ENCODE measurements around the gene FURIN.
"Not testable (repeated sequence)": the region's sequence is repeated elsewhere in the genome, so short reads cannot be mapped to it uniquely, and the experiment has no call there.

FURIN gene

GRCh38 chr15:90883976-90884718, 15.8 kb downstream of the FURIN start, which contains the start of gene FES:
Gene FES, plus strand, starts transcription at chr15:90884504. Its CDS starts 542 bp downstream, at chr15:90885046.
- peak; percentile 56 for DNase-seq

DNA sequence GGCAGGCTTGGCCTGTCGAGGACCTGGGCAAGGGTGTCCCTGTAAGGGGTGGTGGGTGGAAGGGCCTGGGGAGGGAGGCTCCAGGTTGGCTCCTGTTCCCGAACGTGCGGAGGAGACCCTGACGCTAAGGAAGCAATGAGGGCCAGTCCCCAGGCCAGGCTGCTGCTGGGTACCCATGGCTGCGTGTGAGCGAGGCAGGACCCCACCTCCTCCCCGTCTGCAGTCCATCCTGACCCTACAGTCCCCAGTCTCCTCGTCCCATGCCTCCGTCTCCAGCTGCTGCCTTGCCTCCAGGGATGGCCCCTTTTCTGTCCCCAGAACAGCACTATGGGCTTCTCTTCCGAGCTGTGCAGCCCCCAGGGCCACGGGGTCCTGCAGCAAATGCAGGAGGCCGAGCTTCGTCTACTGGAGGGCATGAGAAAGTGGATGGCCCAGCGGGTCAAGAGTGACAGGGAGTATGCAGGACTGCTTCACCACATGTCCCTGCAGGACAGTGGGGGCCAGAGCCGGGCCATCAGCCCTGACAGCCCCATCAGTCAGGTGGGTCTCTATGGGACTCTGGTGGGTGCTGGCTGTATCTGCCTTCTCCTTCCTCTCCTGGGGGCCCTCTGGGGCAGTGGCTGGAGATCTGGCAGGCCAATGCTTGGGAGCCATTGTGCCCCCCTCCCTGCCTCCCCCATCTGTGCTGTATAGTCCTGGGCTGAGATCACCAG, 16.5 kb downstream of the FURIN start:
- DNase-seq: no peak

- peak; percentile 84 for DNase-seq
These were observed 17.3 kb downstream of the FURIN start for GRCh38 chr15:90885432-90886290.

DNA sequence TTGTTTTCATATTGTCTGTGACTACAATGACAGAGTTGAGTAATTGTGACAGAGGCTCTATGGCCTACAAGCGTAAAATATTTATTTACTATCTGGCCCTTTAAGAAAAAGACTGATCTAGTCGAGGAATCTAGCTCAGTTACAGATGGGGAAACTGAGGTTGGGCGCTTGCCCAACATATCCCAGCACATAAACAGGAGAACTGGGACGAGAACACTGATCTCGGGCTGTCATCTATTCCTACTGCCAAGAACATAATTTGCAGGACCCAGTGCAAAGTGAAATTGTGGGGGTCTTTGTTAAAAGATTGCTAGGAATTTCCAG, 17.9 kb downstream of the FURIN start:
- DNase-seq: no peak

GRCh38 chr15:90887037-90887481, 18.7 kb downstream of the FURIN start:
- no peak for DNase-seq

GRCh38 chr15:90889313-90889730, 20.9 kb downstream of the FURIN start:
- no peak for DNase-seq

DNA sequence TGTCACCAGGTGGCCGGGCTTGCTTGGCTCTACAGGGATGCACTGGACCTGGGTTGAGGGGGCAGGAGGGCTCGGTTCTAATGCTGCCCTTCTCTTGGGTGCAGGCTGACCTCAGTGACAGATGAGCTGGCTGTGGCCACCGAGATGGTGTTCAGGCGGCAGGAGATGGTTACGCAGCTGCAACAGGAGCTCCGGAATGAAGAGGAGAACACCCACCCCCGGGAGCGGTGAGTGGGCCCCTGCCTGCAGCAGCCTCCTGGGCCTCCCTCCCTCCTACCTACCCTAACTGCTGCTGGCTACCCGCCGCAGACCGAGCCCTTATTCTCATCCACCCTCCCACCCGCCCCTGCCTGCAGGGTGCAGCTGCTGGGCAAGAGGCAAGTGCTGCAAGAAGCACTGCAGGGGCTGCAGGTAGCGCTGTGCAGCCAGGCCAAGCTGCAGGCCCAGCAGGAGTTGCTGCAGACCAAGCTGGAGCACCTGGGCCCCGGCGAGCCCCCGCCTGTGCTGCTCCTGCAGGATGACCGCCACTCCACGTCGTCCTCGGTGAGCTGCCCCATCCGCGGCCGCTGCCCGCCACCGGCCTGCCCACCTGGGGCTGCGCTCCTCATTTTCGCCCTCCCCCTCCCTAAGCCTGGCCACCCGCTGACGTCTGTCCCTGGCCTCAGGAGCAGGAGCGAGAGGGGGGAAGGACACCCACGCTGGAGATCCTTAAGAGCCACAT, 21.5 kb downstream of the FURIN start:
- DNase-seq: no peak

- DNase-seq: no peak
These were observed 22.5 kb downstream of the FURIN start for GRCh38 chr15:90890839-90891238.

DNA sequence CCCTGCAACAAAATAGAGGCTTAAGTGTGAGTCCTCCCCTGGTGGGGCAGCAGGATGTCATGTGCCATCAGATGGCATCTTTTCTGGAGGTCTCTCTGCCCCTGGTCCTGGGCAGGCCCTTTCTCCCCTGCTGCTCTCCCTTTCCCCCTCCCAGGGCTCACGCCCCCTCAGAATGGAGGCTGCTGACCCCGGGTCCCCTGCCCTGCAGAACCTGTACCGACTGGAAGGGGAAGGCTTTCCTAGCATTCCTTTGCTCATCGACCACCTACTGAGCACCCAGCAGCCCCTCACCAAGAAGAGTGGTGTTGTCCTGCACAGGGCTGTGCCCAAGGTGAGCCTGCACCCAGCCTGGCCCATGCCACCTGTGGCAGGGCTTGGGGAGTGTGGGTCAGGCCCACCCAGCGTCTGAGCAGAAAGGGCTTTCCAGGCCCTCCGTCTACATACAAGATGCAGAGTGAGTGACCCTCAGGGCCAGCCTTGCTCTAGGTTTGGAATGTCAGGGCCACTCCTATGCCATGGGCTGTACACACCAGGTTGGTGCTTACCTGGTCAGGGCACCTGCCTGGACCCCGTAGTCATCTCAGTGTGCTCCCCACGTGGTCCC, 23.1 kb downstream of the FURIN start:
- no peak for DNase-seq

- DNase-seq: no peak
These were observed 23.6 kb downstream of the FURIN start for GRCh38 chr15:90892023-90892422.

DNA sequence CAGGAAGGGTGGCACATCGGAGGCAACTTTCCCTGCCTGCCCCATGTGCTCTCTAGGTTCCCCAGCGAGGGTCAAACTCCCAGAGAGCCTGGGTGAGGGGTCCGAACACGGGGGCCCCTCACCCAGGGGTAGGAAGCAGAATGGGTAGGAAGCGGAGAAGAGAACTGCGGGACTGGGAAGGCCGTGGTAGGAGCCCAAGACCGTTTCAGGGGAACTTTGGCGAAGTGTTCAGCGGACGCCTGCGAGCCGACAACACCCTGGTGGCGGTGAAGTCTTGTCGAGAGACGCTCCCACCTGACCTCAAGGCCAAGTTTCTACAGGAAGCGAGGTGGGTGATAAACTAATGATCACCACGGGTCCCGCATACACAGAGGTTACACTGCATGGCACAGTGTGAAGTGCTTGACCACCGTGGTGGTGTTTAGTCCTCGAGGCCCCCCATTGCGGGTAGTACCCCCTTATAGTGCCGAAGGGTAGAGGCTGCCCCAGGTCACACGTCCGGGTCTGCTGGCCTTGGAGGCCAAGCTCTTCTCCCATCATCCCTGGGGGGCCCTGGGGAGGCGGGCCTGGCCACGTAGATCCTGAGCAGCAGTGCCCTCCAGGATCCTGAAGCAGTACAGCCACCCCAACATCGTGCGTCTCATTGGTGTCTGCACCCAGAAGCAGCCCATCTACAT, 24.2 kb downstream of the FURIN start:
- no peak for DNase-seq

DNA sequence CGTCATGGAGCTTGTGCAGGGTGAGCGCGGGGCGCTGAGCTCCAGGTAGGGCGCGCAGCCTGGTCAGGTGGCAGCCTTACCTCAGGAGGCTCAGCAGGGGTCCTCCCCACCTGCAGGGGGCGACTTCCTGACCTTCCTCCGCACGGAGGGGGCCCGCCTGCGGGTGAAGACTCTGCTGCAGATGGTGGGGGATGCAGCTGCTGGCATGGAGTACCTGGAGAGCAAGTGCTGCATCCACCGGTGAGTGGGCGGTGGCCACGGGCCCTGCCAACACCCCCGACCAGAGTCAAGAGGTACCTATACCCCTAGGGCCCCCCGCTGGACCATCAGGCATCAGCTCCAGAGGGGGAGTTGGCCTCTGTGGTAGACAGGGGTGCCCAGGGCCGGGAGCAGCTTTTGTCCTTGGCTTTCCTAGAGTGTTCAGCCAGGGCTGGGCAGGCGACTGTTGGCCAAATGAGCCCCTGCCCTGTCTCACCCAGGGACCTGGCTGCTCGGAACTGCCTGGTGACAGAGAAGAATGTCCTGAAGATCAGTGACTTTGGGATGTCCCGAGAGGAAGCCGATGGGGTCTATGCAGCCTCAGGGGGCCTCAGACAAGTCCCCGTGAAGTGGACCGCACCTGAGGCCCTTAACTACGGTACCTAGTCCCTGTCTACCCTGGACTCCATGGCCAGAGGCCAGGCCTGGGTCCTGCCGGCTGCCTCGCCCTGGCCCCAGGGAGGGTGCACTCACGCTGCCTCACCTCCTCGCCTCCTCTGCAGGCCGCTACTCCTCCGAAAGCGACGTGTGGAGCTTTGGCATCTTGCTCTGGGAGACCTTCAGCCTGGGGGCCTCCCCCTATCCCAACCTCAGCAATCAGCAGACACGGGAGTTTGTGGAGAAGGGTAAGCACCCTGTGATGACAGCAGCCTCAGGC, 25.0 kb downstream of the FURIN start:
- peak; percentile 72 for DNase-seq

GRCh38 chr15:90895571-90896117, 27.3 kb downstream of the FURIN start:
- DNase-seq: peak; percentile 31

DNA sequence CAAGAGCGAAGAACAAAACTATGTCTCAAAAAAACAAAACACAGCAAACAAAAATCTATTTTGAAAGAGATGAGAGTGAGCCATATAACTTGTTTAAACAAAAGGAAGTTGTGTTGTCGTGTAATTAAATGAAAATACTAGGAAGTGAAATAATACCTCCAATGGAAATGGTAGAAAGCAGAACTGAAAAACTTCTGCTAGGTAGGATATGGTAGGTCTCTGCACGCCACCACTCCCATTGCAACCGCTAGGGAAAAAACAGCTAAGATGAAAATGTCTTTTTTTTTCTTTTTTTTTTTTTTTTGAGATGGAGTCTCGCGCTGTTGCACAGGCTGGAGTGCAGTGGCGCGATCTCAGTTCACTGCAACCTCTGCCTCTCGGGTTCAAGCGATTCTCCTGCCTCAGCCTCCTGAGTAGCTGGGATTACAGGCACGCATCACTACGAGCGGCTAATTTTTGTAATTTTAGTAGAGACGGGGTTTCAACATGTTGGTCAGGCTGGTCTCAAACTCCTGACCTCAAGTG, 28.8 kb downstream of the FURIN start:
- DNase-seq: not testable (repeated sequence)

DNA sequence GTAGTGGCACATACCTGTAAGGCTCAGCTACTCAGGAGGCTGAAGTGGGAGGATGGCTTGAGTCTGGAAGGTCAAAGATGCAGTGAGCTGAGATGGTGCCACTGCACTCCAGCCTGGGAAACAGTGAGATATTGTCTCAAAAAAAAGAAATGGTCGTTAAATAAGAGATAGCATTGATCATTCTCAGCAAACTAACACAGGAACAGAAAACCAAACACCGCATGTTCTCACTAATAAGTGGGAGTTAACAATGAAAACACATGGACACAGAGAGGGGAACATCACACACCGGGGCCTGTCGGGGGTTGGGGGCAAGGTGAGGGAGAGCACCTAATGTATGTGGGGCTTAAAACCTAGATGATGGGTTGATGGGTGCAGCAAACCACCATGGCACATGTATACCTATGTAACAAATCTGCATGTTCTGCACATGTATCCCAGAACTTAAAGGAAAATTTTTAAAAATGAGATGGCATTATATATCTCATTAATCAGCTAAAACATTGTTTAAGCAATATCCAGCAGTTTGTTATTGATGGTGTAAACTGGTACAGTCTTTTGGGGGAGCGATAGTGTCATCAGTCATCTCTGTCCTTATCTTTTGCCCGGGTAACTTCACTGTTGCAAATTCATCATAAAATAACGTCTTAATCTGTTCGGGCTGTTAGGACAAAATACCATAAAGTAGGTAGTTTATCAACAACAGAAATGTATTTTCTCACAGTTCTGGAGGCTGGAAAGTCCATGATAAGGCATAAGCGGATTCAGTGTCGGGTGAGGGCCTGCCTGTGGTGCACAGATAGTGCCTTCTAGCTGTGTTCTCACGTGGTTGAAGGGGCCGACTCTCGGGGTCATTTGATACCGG, 33.0 kb downstream of the FURIN start:
- DNase-seq: peak; percentile 98

DNA sequence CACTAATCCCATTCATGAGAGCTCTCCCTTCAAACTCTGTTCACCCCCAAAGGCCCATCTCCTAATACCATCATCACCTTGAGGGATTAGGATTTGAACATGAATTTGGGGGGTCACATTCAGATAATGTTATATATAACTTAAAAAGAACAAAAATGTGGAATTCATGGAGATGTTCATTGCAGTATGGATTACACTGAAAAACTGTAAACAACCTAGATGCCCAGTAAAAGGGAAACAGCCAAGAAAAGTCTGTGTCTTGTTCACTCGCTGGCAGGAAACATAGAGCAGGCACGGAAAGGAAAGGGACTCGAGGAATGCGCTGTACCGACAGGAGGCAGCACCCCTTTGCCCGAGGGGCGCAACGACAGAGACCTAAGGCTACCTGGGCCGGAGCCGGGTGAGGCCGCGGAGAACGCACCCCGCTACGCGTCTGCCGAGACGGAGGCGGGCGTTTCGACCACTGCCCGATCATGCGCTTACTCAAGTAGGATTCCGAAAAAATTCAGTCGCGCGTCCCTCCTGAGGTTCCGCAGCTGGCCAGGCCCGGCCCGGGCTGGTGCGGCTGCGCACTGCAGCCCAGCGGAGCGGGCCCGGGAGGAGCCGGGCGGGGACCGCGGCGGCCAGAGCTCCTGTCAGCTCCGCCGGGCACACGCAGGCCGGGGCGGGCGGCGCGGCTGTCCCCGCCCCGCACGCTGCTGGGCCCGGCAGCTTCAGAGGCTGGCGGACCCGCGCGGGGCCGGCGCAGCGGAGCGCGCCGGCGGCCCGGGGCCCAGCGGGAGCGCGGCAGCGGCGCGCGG, 33.9 kb downstream of the FURIN start:
- DNase-seq: peak; percentile 90

DNA sequence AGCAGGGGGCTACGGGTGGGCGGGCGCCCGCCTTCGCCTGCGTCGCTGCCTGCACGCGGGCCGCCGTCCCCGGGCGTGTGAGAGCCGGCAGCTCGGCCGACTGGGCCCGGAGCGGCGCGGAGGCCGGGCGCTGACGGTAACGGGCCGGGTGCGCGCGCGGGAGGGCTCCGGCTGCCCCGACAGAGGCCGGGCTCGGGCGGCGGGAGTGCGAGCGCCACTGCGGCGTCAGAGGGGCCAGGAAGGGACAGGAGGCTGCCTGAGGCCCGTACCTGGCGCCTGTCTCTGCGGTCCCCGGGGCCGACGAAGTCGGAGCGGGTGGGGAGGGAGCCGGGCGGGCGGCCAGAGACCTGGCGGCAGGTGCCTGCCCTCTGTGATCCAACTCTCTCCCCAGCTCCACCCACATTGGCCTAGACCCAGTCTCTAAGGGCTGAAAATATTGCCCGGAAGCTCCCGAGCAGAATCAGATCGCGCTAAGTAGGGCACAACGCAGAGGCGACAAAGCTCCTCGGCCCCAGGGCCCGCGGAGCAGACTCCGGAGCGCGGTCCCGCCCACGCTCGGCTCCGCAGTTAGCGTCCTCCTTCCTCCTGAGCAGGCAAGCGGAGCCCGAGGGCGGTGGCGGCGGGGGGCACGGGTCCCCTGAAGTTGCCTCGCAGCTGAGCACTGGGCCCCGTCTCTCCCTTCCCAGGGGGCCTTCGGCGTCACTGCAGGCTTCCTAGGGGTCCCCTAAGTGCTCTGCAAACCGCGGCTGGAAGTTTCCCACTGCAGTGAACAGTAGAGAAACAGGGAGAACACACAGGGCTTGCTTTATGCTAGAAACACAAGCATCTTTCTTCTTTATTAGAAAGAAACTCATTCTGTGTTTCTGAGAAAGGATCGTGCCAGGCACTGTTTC, 34.7 kb downstream of the FURIN start, which contains the start of gene MAN2A2:
Gene MAN2A2, plus strand, starts transcription at position 463 of the 893 bp plus-strand sequence. CDS start 906 bp downstream, outside the sequence.
- DNase-seq: peak; percentile 84

All from OCI-M1 (cell line).